ENCODE measurements around the gene KRTCAP2.
"Not testable (repeated sequence)": the region's sequence is repeated elsewhere in the genome, so short reads cannot be mapped to it uniquely, and the experiment has no call there.

Gene KRTCAP2

DNA sequence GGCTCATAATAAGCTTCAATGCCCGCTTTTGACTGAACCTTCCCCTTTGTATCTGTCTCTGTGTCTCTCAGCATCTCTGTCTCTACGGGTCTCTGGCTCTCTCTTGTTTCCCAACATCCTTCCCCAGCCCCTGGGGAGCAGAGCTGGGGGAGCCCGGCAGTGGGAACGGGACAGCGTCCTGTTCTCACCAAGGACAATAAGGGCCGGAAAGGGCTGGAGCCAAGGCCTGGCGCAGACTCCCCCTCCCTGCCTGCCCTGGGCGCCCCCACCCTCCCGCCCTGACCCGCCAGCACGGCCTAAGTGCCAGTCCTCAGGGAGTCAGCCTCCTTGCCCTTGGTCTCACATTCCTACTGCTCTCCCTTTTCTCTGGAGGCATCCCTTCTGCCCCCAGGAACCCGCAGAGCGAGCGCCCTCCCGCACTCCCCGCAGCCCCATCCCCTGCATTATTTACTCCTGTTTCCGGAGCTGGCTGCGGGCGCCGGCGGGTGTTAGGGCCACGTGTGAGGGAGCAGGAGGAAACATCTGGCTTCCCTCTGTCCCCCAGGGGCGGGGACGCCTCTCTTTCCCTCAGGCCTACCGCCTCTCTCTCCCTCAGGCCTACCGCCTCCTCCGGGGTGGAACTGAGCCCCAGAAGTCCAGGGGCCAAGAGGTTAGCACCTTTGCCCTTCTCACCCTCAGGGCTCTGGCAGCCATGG is 6.5 kb downstream of the KRTCAP2 start:
- no peaks in the 10 kb centered on the region for H3K79me2 ChIP-seq (ENCODE audit: control insufficient read depth, insufficient read depth, low read length, poor library complexity)
- H3K4ac ChIP-seq (ENCODE audit: low read depth, low read length): no peak overlapping the region
- H3K79me1 ChIP-seq (ENCODE audit: low read length): no peaks in the 10 kb centered on the region
- no peak overlapping the region for H4K8ac ChIP-seq (ENCODE audit: low read depth, low read length)
- no peak overlapping the region for H4K91ac ChIP-seq (ENCODE audit: low read depth, low read length)
- no peaks in the 10 kb centered on the region for H3K27me3 ChIP-seq (ENCODE audit: insufficient read depth, low read length)
- DNase-seq: peak; percentile 98
- no peak overlapping the region for H4K12ac ChIP-seq (ENCODE audit: low read depth, low read length)
- H3K9ac ChIP-seq (ENCODE audit: low read length): no peak overlapping the region
- H3K4me3 ChIP-seq (ENCODE audit: low read depth, low read length): no peak overlapping the region
- H2BK120ac ChIP-seq (ENCODE audit: insufficient read depth, low read length, poor library complexity): no peak overlapping the region
- no peak overlapping the region for H2AK5ac ChIP-seq (ENCODE audit: low read length)
- H3K18ac ChIP-seq (ENCODE audit: low read length): no peak overlapping the region
- H3K23ac ChIP-seq (ENCODE audit: low read length): no peak overlapping the region
- H2AFZ ChIP-seq (ENCODE audit: insufficient read depth, low read length, poor library complexity): no peak overlapping the region
- H3K4me1 ChIP-seq (ENCODE audit: control insufficient read depth in 1 of 2, insufficient read depth in 2 of 2, low read length in 2 of 2): peaks cover 4 to 14% of the 10 kb centered on the region in 2 experiments
- no CpG with 5 or more reads among the region's 27 CpGs for WGBS (ENCODE audit: extremely low coverage, insufficient coverage, insufficient read length)
- H3K36me3 ChIP-seq (ENCODE audit: control insufficient read depth in 1 of 2, insufficient read depth in 2 of 2, low read length in 2 of 2): peaks cover 8 to 14% of the 10 kb centered on the region in 2 experiments
- H2BK12ac ChIP-seq (ENCODE audit: low read length): no peak overlapping the region
- no peaks in the 10 kb centered on the region for H3K9me3 ChIP-seq (ENCODE audit: insufficient read depth, low read depth, low read length)
- H2BK5ac ChIP-seq (ENCODE audit: low read depth, low read length, poor library complexity): no peak overlapping the region
- H3K27ac ChIP-seq (ENCODE audit: low read depth, low read length): no peak overlapping the region
- no peak overlapping the region for H3K14ac ChIP-seq (ENCODE audit: low read length)
- no peak overlapping the region for H3K4me2 ChIP-seq (ENCODE audit: low read length)

- H3K4me1 ChIP-seq (ENCODE audit: control insufficient read depth in 1 of 2, insufficient read depth in 2 of 2, low read length in 2 of 2): peaks cover 4 to 14% of the 10 kb centered on the region in 2 experiments
- no peak overlapping the region for H2BK5ac ChIP-seq (ENCODE audit: low read depth, low read length, poor library complexity)
- H3K79me2 ChIP-seq (ENCODE audit: control insufficient read depth, insufficient read depth, low read length, poor library complexity): no peaks in the 10 kb centered on the region
- H3K4me2 ChIP-seq (ENCODE audit: low read length): no peak overlapping the region
- peaks cover 8 to 14% of the 10 kb centered on the region in 2 experiments for H3K36me3 ChIP-seq (ENCODE audit: control insufficient read depth in 1 of 2, insufficient read depth in 2 of 2, low read length in 2 of 2)
- no peak overlapping the region for H3K4ac ChIP-seq (ENCODE audit: low read depth, low read length)
- no peaks in the 10 kb centered on the region for H3K79me1 ChIP-seq (ENCODE audit: low read length)
- H3K9me3 ChIP-seq (ENCODE audit: insufficient read depth, low read depth, low read length): no peaks in the 10 kb centered on the region
- WGBS (ENCODE audit: extremely low coverage, insufficient coverage, insufficient read length): no CpG with 5 or more reads among the region's 8 CpGs
- no peak overlapping the region for H3K18ac ChIP-seq (ENCODE audit: low read length)
- no peak overlapping the region for H3K4me3 ChIP-seq (ENCODE audit: low read depth, low read length)
- H3K14ac ChIP-seq (ENCODE audit: low read length): no peak overlapping the region
- no peak overlapping the region for H2BK120ac ChIP-seq (ENCODE audit: insufficient read depth, low read length, poor library complexity)
- H3K9ac ChIP-seq (ENCODE audit: low read length): no peak overlapping the region
- peak; percentile 84 to 86 for DNase-seq
- no peak overlapping the region for H4K8ac ChIP-seq (ENCODE audit: low read depth, low read length)
- H3K23ac ChIP-seq (ENCODE audit: low read length): no peak overlapping the region
- H2AK5ac ChIP-seq (ENCODE audit: low read length): no peak overlapping the region
- H3K27ac ChIP-seq (ENCODE audit: low read depth, low read length): no peak overlapping the region
- no peaks in the 10 kb centered on the region for H3K27me3 ChIP-seq (ENCODE audit: insufficient read depth, low read length)
- H2BK12ac ChIP-seq (ENCODE audit: low read length): no peak overlapping the region
- H2AFZ ChIP-seq (ENCODE audit: insufficient read depth, low read length, poor library complexity): no peak overlapping the region
- no peak overlapping the region for H4K12ac ChIP-seq (ENCODE audit: low read depth, low read length)
- no peak overlapping the region for H4K91ac ChIP-seq (ENCODE audit: low read depth, low read length)
Measured at GRCh38 chr1:155166051-155166470, 7.0 kb downstream of the KRTCAP2 start.

- H3K79me1 ChIP-seq (ENCODE audit: low read length); H2AFZ ChIP-seq (ENCODE audit: insufficient read depth, low read length, poor library complexity); H3K23ac ChIP-seq (ENCODE audit: low read length); H2BK120ac ChIP-seq (ENCODE audit: insufficient read depth, low read length, poor library complexity); H3K14ac ChIP-seq (ENCODE audit: low read length); H4K8ac ChIP-seq (ENCODE audit: low read depth, low read length); DNase-seq; H2BK5ac ChIP-seq (ENCODE audit: low read depth, low read length, poor library complexity); H3K79me2 ChIP-seq (ENCODE audit: control insufficient read depth, insufficient read depth, low read length, poor library complexity); H3K36me3 ChIP-seq (ENCODE audit: control insufficient read depth in 1 of 2, insufficient read depth in 2 of 2, low read length in 2 of 2); H3K9ac ChIP-seq (ENCODE audit: low read length); H2AK5ac ChIP-seq (ENCODE audit: low read length); H3K9me3 ChIP-seq (ENCODE audit: insufficient read depth, low read depth, low read length); H2BK12ac ChIP-seq (ENCODE audit: low read length); H3K4ac ChIP-seq (ENCODE audit: low read depth, low read length); H4K91ac ChIP-seq (ENCODE audit: low read depth, low read length); H3K27me3 ChIP-seq (ENCODE audit: insufficient read depth, low read length); H4K12ac ChIP-seq (ENCODE audit: low read depth, low read length); H3K18ac ChIP-seq (ENCODE audit: low read length); H3K27ac ChIP-seq (ENCODE audit: low read depth, low read length); H3K4me3 ChIP-seq (ENCODE audit: low read depth, low read length); H3K4me2 ChIP-seq (ENCODE audit: low read length): not testable (repeated sequence)
- no CpG with 5 or more reads among the region's 11 CpGs for WGBS (ENCODE audit: extremely low coverage, insufficient coverage, insufficient read length)
- H3K4me1 ChIP-seq (ENCODE audit: control insufficient read depth in 1 of 2, insufficient read depth in 2 of 2, low read length in 2 of 2): peaks cover 4 to 14% of the 10 kb centered on the region in 2 experiments
Measured at GRCh38 chr1:155164625-155165024, 8.5 kb downstream of the KRTCAP2 start.

GRCh38 chr1:155163785-155164184 is 9.3 kb downstream of the KRTCAP2 start:
- H3K9me3 ChIP-seq (ENCODE audit: insufficient read depth, low read depth, low read length); H2AFZ ChIP-seq (ENCODE audit: insufficient read depth, low read length, poor library complexity); H3K79me1 ChIP-seq (ENCODE audit: low read length); DNase-seq; H4K8ac ChIP-seq (ENCODE audit: low read depth, low read length); H3K27ac ChIP-seq (ENCODE audit: low read depth, low read length); H4K91ac ChIP-seq (ENCODE audit: low read depth, low read length); H3K4ac ChIP-seq (ENCODE audit: low read depth, low read length); H3K4me3 ChIP-seq (ENCODE audit: low read depth, low read length); H4K12ac ChIP-seq (ENCODE audit: low read depth, low read length); H3K23ac ChIP-seq (ENCODE audit: low read length); H3K9ac ChIP-seq (ENCODE audit: low read length); H3K27me3 ChIP-seq (ENCODE audit: insufficient read depth, low read length); H3K36me3 ChIP-seq (ENCODE audit: control insufficient read depth in 1 of 2, insufficient read depth in 2 of 2, low read length in 2 of 2); H2AK5ac ChIP-seq (ENCODE audit: low read length); H3K79me2 ChIP-seq (ENCODE audit: control insufficient read depth, insufficient read depth, low read length, poor library complexity); H2BK5ac ChIP-seq (ENCODE audit: low read depth, low read length, poor library complexity); H3K18ac ChIP-seq (ENCODE audit: low read length); H3K4me2 ChIP-seq (ENCODE audit: low read length); H2BK12ac ChIP-seq (ENCODE audit: low read length); H2BK120ac ChIP-seq (ENCODE audit: insufficient read depth, low read length, poor library complexity); H3K14ac ChIP-seq (ENCODE audit: low read length): not testable (repeated sequence)
- peaks cover 4 to 17% of the 10 kb centered on the region in 2 experiments for H3K4me1 ChIP-seq (ENCODE audit: control insufficient read depth in 1 of 2, insufficient read depth in 2 of 2, low read length in 2 of 2)
- no CpG with 5 or more reads among the region's 4 CpGs for WGBS (ENCODE audit: extremely low coverage, insufficient coverage, insufficient read length)

Data from trophoblast cell (in vitro differentiated cells and primary cell).